H9 (cell line): Measurements from ENCODE around the gene ZNF526. TPM values are rescaled to one million over a fixed set of nuclear protein-coding genes. Genes with fewer than 3 reads are reported as not detected.

Experiments
- DNase-seq: peaks from one replicate; pipeline ENCODE4 v3.0.0-alpha.2; 2017
- H2AFZ ChIP-seq: one replicate; pipeline ENCODE4 v1.6.1; 2013; ENCODE audit warnings: mild to moderate bottlenecking, low read length, control low read depth, moderate library complexity
- H2AK5ac ChIP-seq: 2 replicates; pipeline ENCODE4 v1.6.1; 2013; ENCODE audit warnings: low read length, control low read depth, mixed read lengths; ENCODE audit not compliant: insufficient read length
- H2BK120ac ChIP-seq: one replicate; pipeline ENCODE4 v1.6.1; 2013; ENCODE audit warnings: low read depth, mild to moderate bottlenecking, low read length, control low read depth, inconsistent platforms; ENCODE audit not compliant: poor library complexity, severe bottlenecking
- H2BK12ac ChIP-seq: 2 replicates; pipeline ENCODE4 v1.6.1; 2013; ENCODE audit warnings: low read length, control low read depth, mixed read lengths, low read depth; ENCODE audit not compliant: insufficient read length
- H2BK15ac ChIP-seq: 2 replicates; pipeline ENCODE4 v1.6.1; 2013; ENCODE audit warnings: low read depth, low read length, control low read depth
- H2BK20ac ChIP-seq: one replicate; pipeline ENCODE4 v1.6.1; 2013; ENCODE audit warnings: low read depth, mild to moderate bottlenecking, low read length, control low read depth, inconsistent platforms; ENCODE audit not compliant: poor library complexity, severe bottlenecking
- H2BK5ac ChIP-seq: 2 replicates; pipeline ENCODE4 v1.6.1; 2013; ENCODE audit warnings: low read length, control low read depth, mixed read lengths; ENCODE audit not compliant: insufficient read length
- H3K14ac ChIP-seq: 2 replicates; pipeline ENCODE4 v1.6.1; 2013; ENCODE audit warnings: low read length, control low read depth; ENCODE audit not compliant: insufficient read depth
- H3K18ac ChIP-seq: 2 replicates; pipeline ENCODE4 v1.6.1; 2013; ENCODE audit warnings: low read depth, mild to moderate bottlenecking, mixed read lengths, low read length, control low read depth; ENCODE audit not compliant: insufficient read length
- H3K23ac ChIP-seq: 2 replicates; pipeline ENCODE4 v1.6.1; 2013; ENCODE audit warnings: low read length, control low read depth, mixed read lengths, low read depth; ENCODE audit not compliant: insufficient read length
- H3K23me2 ChIP-seq: 2 replicates; pipeline ENCODE4 v1.6.1; 2013; ENCODE audit warnings: low read depth, mild to moderate bottlenecking, mixed read lengths, low read length, control low read depth; ENCODE audit not compliant: insufficient read length, poor library complexity, severe bottlenecking
- H3K27ac ChIP-seq: 2 replicates; pipeline ENCODE4 v1.5.1; 2013; ENCODE audit warnings: low read length, control low read depth, mixed read lengths, low read depth; ENCODE audit not compliant: insufficient read length
- H3K27me3 ChIP-seq: 2 replicates; pipeline ENCODE4 v1.6.1; 2013; ENCODE audit warnings: low read length, control low read depth, inconsistent platforms; ENCODE audit not compliant: insufficient read depth
- H3K4ac ChIP-seq: 2 replicates; pipeline ENCODE4 v1.6.1; 2013; ENCODE audit warnings: low read depth, mild to moderate bottlenecking, control low read depth, inconsistent platforms, low read length, moderate library complexity
- H3K4me1 ChIP-seq: 2 replicates; pipeline ENCODE4 v1.6.1; 2013; ENCODE audit warnings: low read length, control low read depth, inconsistent platforms; ENCODE audit not compliant: insufficient read depth
- H3K4me2 ChIP-seq: 2 replicates; pipeline ENCODE4 v1.6.1; 2013; ENCODE audit warnings: low read length, control low read depth, mixed read lengths; ENCODE audit not compliant: insufficient read length, insufficient read depth
- H3K56ac ChIP-seq: 2 replicates; pipeline ENCODE4 v1.6.1; 2013; ENCODE audit warnings: low read depth, mild to moderate bottlenecking, mixed read lengths, low read length, control low read depth; ENCODE audit not compliant: insufficient read length
- H3K79me1 ChIP-seq: 2 replicates; pipeline ENCODE4 v1.6.1; 2013; ENCODE audit warnings: low read depth, mild to moderate bottlenecking, moderate library complexity, low read length, control low read depth, inconsistent platforms; ENCODE audit not compliant: insufficient read depth, poor library complexity, severe bottlenecking
- H3K79me2 ChIP-seq: 2 replicates; pipeline ENCODE4 v1.6.1; 2013; ENCODE audit warnings: low read length, control low read depth, inconsistent platforms; ENCODE audit not compliant: insufficient read depth
- H3K9ac ChIP-seq: 2 replicates; pipeline ENCODE4 v1.6.1; 2013; ENCODE audit warnings: low read length, control low read depth, mixed read lengths; ENCODE audit not compliant: insufficient read length; ENCODE audit errors: extremely low read depth
- H3K9me3 ChIP-seq: one replicate; pipeline ENCODE4 v1.6.1; 2013; ENCODE audit warnings: low read depth, low read length, inconsistent platforms; ENCODE audit not compliant: control insufficient read depth
- H3T11ph ChIP-seq: one replicate; pipeline ENCODE4 v1.6.1; 2013; ENCODE audit warnings: mild to moderate bottlenecking, low read length, control low read depth, inconsistent platforms
- H4K20me1 ChIP-seq: one replicate; pipeline ENCODE4 v1.6.1; 2013; ENCODE audit not compliant: control insufficient read depth, insufficient read length, insufficient read depth
- H4K5ac ChIP-seq: 2 replicates; pipeline ENCODE4 v1.6.1; 2013; ENCODE audit warnings: low read depth, mild to moderate bottlenecking, mixed read lengths, low read length, control low read depth; ENCODE audit not compliant: insufficient read length
- H4K8ac ChIP-seq: replicated peaks from 2 replicates; pipeline ENCODE4 v1.6.1; 2013; ENCODE audit warnings: low read length, control low read depth, mixed read lengths, low read depth; ENCODE audit not compliant: insufficient read length
- H4K91ac ChIP-seq: 2 replicates; pipeline ENCODE4 v1.6.1; 2013; ENCODE audit warnings: low read depth, mild to moderate bottlenecking, moderate library complexity, mixed read lengths, low read length, control low read depth; ENCODE audit not compliant: insufficient read length
- H3K27ac Mint-ChIP-seq, 3 experiments: 2 replicates in 2 of 3; 3 replicates in 1 of 3; pipeline ENCODE4 v1.8.0; 2020 to 2021; ENCODE audit warnings: mixed read lengths in 3 of 3, mild to moderate bottlenecking in 1 of 3, moderate library complexity in 1 of 3
- H3K27me3 Mint-ChIP-seq: 2 replicates; pipeline ENCODE4 v1.8.0; 2021; ENCODE audit warnings: low read depth, mild to moderate bottlenecking, moderate library complexity, mixed read lengths
- H3K36me3 Mint-ChIP-seq, 3 experiments: 2 replicates in 2 of 3; 3 replicates in 1 of 3; pipeline ENCODE4 v1.8.0; 2020 to 2021; ENCODE audit warnings: low read depth in 3 of 3, mixed read lengths in 3 of 3; ENCODE audit not compliant: insufficient read depth in 1 of 3
- H3K4me1 Mint-ChIP-seq, 2 experiments: 2 replicates each; pipeline ENCODE4 v1.8.0; 2020; ENCODE audit warnings: mixed read lengths in 2 of 2
- H3K4me3 Mint-ChIP-seq, 2 experiments: 2 replicates in 1 of 2; 3 replicates in 1 of 2; pipeline ENCODE4 v1.8.0; 2020 to 2021; ENCODE audit warnings: mild to moderate bottlenecking in 2 of 2, mixed read lengths in 2 of 2, moderate library complexity in 1 of 2
- H3K9me3 Mint-ChIP-seq, 2 experiments: 2 replicates in 1 of 2; 3 replicates in 1 of 2; pipeline ENCODE4 v1.8.0; 2020; ENCODE audit warnings: mild to moderate bottlenecking in 2 of 2, mixed read lengths in 2 of 2, moderate library complexity in 1 of 2
- WGBS: extraction: QIAGEN DNeasy Blood & Tissue Kit; methylation state at CpG from one replicate; pipeline ENCODE4 v1.1.7; 2013; ENCODE audit warnings: missing lambda C conversion rate, low lambda C conversion rate, mixed read lengths; ENCODE audit not compliant: insufficient read length; ENCODE audit errors: extremely low coverage; 5-methylcytosine and 5-hydroxymethylcytosine counted together
- total RNA-seq: library from RNA; stranded (reverse); gene quantifications from 2 replicates; pipeline ENCODE4 v1.2.1, GENCODE V29; 2021
- TF ChIP-seq, protein P1 (sequence below): fragments of 200-600 bp; sonication (generic); conservative IDR thresholded peaks from 3 replicates; pipeline ENCODE4 v1.8.0; 2021; ENCODE audit warnings: antibody characterized with exemption, mild to moderate bottlenecking

Gene ZNF526
- total RNA-seq, 1 experiment from 2014 or later: 20.5 TPM

DNA sequence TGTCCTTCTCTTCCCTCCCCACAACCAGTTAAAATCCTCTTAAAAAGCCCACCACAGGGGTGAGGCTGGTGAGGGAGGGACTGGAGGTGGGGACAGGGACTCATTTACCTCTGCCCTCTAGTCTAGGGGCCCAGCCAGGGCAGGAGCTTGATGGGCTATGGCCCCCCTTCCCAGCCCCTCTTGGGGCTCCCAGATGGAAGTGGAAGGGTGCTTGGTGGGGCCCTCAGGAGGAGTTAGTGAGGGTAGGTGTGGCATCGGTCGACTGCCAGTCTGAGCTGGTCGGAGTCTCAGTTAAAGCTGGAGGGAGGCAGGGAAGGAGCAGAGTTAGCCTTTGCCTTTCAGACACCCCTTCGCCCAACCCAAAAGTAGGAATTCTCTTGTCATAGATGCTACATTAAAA, 10.5 kb downstream of the ZNF526 start:
- H3K4me2 ChIP-seq: no peak overlapping the region
- H2AK5ac ChIP-seq: no peak overlapping the region
- no peak overlapping the region for H2AFZ ChIP-seq
- H3K27ac Mint-ChIP-seq: no peak overlapping the region
- no peak overlapping the region for H2BK20ac ChIP-seq
- no peaks in the 10 kb centered on the region for H3K9me3 Mint-ChIP-seq
- H3K18ac ChIP-seq: no peak overlapping the region
- peaks cover 2% of the 10 kb centered on the region; the same call in 1 of the 2 replicates for H3K79me2 ChIP-seq
- no peaks in the 10 kb centered on the region for H3K79me1 ChIP-seq
- H2BK12ac ChIP-seq: no peak overlapping the region
- no peaks in the 10 kb centered on the region; the same call in 1 of the 2 replicates for H3K27me3 Mint-ChIP-seq
- H3T11ph ChIP-seq: no peak overlapping the region
- H3K14ac ChIP-seq: no peak overlapping the region
- no peak overlapping the region for H2BK15ac ChIP-seq
- no CpG with 5 or more reads among the region's 4 CpGs for WGBS
- H4K5ac ChIP-seq: no peak overlapping the region
- no peak overlapping the region for H3K4me3 Mint-ChIP-seq
- no peak overlapping the region for H3K27ac ChIP-seq
- DNase-seq: no peak
- peaks cover 47 to 92% (median 89%) of the 10 kb centered on the region in 3 experiments; a peak in 6 of 7 replicates for H3K36me3 Mint-ChIP-seq
- H3K9me3 ChIP-seq: no peaks in the 10 kb centered on the region
- H3K4me1 ChIP-seq: no peaks in the 10 kb centered on the region
- H4K91ac ChIP-seq: no peak overlapping the region
- no peak overlapping the region for H3K4ac ChIP-seq
- no peak overlapping the region for H3K23ac ChIP-seq
- no peak overlapping the region for H2BK120ac ChIP-seq
- H3K27me3 ChIP-seq: no peaks in the 10 kb centered on the region
- TF ChIP-seq, protein P1, sequence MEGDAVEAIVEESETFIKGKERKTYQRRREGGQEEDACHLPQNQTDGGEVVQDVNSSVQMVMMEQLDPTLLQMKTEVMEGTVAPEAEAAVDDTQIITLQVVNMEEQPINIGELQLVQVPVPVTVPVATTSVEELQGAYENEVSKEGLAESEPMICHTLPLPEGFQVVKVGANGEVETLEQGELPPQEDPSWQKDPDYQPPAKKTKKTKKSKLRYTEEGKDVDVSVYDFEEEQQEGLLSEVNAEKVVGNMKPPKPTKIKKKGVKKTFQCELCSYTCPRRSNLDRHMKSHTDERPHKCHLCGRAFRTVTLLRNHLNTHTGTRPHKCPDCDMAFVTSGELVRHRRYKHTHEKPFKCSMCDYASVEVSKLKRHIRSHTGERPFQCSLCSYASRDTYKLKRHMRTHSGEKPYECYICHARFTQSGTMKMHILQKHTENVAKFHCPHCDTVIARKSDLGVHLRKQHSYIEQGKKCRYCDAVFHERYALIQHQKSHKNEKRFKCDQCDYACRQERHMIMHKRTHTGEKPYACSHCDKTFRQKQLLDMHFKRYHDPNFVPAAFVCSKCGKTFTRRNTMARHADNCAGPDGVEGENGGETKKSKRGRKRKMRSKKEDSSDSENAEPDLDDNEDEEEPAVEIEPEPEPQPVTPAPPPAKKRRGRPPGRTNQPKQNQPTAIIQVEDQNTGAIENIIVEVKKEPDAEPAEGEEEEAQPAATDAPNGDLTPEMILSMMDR: no peak
- no peak overlapping the region for H3K56ac ChIP-seq
- H2BK5ac ChIP-seq: no peak overlapping the region
- no peaks in the 10 kb centered on the region for H3K23me2 ChIP-seq
- no peak overlapping the region for H3K9ac ChIP-seq
- no peaks in the 10 kb centered on the region for H4K20me1 ChIP-seq
- H4K8ac ChIP-seq: no peak overlapping the region
- peaks cover 0 to 6% of the 10 kb centered on the region in 2 experiments; a peak in 1 of 4 replicates for H3K4me1 Mint-ChIP-seq
